HG02798 (cell line): Measurements from ENCODE around the gene HYI.
"Not testable (repeated sequence)": the region's sequence is repeated elsewhere in the genome, so short reads cannot be mapped to it uniquely, and the experiment has no call there.

ENCODE experiments used
- ATAC-seq: cut with Tn5 transposase; IDR thresholded peaks from one replicate; pipeline ENCODE4 v1.9.1; 2021; ENCODE audit warnings: mild to moderate bottlenecking; ENCODE audit not compliant: unreplicated experiment, poor library complexity

The HYI gene

DNA sequence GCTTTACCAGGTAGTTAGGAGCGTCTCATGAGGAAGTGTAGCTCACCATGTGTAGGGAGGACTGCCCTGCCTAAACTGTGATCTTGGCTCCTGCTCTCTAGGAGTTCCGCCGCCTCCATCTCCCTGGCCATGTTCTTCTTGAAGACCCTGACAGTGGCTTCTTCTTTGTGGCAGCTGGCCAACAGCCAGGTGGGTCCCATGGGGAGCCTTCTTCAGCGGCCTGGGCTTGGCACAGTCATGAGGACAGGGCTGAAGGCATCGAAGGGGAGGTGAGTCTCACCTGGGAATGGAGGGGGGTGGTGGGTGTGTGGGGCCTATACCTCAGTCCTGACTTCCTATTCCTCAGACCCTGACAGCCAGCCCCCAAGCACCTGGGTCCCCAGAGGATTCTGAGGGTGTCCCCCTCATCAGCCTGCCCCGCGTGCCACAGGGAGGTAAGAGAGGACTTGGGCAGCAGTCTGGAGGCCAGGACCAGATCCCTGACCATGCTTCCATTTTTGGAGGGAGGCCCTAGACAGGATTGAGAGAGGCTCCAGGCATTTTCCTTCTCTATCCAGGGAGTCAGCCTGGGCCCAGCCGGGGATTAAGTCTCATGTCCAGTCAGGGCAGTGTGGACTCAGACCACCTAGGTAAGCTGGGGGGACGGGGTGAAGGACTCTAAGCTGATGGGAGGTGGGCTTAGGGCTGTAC lies 21.4 kb downstream of the HYI start:
- no peak for ATAC-seq

DNA sequence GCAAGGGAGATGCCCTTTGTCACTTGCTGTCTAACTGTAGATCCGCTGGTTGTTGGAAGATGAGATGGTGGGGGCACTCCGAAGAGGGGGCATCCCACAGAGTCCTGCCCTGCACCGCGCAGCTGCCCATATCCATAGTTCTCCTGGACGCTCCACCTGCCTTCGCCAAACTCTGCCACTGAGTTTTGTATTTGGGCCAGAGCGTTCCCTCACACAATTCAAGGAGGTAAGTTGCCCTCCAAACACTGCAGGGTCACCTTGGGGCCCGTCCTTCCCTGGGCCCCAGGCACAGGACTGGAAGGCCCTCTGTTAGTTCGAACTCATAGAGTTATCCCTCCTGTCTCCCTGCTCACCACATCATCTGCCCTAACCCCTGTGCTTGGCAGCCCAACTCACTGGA lies 22.1 kb downstream of the HYI start:
- no peak for ATAC-seq

DNA sequence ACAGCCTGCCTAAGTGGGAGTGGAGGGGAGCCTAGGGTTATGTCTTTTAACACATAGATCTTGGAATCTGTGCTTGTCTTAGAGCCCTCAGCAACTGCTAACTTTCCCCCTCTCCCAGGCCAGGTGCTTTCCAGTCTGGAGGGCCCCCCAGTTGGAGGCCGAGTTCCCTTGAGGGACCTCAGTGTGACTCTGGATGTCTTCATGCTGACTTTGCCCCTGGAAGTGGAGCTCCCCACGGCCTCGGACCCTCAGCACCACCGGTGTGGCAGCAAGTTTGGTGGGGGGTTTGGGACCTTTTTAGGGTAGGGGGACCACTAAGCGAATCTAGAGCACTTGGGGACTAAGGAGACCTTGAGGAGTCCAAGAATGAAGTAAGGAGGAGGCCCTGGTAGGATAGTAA lies 22.9 kb downstream of the HYI start:
- no peak for ATAC-seq

DNA sequence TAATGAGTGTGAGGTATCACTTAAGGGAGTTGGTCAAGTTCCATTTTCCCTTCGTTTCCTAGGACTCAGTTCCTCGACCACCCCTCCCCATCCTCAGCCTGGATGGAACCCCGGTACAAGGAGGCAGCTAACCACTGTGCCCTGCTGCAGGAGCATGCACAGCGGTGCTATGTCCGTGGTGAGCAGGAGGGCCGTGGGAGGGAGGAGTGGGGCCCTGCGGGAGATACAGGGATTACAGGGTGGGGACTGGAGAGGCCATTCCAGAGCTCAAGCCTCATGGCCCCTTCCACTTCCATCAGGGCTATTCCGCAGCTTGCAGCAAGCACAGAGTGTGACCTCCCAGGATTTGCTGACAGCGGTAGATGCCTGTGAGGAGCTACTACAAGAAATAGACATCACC lies 25.8 kb downstream of the HYI start:
- no peak for ATAC-seq

DNA sequence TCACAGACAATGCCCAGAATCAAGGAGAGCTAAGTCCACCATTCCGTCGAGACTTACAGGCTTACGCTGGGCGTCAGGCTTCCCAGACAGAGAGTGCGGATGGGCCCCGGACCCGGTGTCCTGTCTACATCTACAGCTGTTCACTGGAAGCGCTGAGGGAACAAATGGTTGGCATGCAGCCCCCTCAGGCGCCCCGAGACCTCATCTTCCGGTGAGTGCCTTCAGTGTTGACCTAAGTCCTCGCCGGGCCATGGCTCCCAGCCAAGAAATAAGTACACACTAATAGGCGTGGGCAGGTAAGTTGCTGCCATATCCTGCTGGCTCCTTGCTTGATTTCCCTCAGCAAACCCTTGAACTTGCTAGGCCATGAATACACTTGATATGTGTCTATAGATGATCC lies 26.2 kb downstream of the HYI start:
- no peak for ATAC-seq

DNA sequence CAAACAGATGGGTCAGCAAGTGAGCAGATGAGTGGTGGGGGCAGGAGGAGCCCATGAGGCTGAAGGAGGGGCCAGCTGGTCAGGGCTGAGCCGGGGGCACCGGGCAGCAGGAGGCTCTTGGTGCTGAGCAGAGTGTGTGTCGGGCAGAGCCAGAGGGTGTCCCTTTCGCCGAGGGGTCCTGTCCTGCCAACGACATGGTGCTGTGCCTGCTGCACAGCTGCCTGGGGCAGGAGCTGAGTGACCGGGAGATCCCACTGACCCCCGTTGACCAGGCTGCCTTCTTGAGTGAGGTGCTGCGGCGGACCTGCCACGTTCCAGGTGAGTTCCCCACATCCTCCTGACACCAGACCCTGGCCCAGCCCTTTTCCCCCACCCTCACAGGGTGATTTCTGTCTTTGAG lies 27.5 kb downstream of the HYI start:
- ATAC-seq, result no peak

DNA sequence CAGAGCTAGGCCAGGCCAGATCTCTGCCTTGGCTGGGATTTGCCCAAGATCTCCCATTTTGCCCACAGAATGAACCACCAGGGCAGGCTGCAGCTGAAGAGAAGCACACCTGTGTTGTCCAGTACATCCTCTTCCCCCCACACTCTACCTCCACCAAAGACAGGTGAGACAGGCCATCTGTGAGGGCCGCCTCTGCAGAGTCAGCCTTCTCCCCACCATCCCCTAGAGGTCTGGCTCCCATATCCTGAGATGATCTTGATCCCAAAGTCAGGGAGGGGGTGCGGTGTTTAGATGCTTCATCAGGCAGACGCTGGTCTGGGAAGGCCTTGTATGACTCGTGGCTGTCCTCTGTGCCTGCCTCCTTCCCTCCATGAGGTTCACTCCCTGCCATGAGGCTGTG lies 28.7 kb downstream of the HYI start:
- no peak for ATAC-seq

DNA sequence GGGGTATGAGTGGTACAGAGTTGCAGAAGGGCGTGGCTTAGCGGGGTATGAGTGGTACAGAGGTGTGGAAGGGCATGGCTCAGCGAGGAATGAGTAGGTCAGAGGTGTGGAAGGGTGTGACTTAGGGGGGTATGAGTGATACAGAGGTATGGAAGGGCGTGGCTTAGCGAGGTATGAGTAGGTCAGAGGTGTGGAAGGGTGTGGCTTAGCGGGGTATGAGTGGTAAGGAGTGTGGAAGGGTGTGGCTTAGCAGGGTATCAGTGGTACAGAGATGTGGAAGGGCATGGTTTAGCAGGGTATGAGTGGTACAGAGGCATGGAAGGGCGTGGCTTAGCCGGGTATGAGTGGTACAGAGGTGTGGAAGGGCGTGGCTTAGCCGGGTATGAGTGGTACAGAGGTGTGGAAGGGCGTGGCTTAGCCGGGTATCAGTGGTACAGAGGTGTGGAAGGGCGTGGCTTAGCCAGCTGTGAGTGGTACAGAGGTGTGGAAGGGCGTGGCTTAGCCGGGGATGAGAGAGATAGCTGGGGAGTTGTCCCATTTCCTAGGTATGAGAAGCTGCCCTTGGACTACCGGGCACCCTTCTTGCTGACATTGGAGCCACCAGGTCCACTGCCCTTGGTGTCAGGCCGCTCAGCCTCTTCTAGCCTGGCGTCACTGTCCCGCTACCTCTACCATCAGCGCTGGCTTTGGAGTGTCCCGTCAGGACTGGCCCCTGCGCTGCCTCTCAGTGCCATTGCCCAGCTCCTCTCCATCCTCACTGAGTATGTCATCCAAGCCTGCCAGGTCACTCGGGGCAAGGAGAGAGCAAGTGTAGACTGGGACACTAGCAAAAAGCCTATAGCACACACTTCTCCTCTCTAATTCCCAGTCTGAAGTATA lies 29.8 kb downstream of the HYI start:
- no peak for ATAC-seq

DNA sequence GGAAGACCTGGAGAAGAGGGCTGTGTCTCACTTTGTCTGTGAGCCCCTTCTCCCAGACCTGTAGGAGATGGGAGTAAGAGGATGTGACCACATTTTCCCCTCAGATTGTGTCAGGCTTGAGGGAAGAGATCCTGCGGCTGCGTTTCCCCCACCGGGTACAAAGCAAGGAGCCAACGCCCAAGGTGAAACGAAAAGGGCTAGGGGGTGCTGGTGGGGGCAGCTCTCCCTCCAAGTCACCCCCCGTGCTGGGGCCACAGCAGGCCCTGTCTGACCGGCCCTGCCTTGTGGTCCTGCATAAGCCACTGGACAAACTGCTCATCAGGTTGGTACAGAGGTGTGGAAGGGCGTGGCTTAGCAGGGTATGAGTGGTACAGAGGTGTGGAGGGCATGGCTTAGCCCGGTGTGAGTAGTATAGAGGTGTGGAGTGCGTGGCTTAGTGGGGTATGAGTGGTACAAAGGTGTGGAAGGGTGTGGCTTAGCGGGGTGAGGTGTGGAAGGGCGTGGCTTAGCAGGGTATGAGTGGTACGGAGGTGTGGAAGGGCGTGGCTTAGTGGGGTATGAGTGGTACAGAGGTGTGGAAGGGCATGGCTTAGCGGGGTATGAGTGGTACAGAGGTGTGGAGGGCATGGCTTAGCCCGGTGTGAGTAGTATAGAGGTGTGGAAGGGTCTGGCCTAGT lies 30.6 kb downstream of the HYI start:
- ATAC-seq, result no peak

DNA sequence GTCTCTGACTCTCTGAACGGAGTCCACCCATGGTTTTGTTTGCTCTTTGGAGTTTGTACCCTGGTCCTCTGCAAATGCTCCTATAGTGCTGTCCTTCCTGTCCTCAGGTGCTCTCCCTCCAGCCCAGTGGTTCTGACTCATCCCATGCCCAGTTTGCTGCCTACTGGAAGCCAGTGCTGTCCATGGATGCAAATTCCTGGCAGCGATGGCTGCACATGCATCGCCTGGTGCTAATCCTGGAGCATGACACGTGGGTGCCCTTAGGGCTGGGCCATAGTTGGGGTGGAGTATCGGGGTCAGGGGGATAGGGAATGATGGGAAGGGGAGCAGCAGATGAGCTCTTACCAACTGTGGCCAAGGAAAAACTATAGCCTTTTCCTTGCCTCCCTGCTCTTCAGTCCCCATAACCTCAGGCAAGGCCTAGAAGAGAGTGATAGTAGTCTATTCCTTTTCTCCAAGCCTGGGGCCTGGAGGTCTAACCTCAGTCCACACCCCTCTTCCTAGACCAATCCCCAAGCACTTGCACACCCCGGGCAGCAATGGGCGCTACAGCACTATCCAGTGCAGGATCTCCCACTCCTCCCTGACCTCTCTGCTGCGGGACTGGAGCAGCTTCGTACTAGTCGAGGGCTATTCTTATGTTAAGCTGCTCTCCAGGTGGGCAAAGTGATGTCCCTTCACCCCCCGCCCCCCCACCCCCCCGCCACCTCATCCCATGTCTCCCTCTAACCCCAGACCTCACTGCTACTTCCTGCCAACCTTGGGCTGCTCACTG lies 31.6 kb downstream of the HYI start:
- no peak for ATAC-seq

DNA sequence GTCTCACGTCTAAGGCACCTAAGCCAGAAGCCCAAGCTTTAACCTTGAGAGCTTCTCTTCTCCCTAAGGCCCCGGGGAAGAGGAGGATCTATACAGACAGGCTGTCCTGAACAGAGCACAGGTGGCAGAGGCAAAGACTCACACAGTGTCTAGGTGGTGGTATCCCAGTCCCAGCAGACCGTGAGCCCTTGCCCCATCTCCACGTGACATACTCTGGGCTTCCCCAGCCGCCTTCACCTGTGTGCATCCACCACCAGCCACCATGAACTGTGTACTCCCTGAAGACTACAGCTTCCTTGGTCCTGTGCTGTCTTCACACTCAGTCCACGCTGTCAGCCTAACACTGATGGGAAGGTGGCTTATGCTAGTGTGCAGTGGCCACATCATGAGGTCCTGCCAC lies 32.3 kb downstream of the HYI start:
- ATAC-seq, result no peak

DNA sequence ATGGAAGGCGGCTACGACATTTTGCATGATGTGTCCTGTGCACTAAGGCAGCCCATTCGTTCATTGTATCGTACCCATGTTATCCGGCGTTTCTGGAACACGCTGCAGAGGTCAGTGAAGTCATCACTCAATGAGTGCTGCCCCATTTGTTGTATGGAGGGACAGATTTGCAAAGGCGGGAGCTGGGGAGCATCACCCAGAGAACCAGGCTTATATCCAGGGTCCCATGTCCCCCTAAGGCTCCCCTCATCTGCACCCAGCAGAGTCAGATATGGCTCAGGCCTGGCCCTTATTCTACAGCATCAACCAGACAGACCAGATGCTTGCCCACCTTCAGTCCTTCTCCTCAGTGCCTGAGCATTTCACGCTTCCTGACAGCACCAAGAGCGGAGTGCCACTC lies 32.9 kb downstream of the HYI start:
- no peak for ATAC-seq

DNA sequence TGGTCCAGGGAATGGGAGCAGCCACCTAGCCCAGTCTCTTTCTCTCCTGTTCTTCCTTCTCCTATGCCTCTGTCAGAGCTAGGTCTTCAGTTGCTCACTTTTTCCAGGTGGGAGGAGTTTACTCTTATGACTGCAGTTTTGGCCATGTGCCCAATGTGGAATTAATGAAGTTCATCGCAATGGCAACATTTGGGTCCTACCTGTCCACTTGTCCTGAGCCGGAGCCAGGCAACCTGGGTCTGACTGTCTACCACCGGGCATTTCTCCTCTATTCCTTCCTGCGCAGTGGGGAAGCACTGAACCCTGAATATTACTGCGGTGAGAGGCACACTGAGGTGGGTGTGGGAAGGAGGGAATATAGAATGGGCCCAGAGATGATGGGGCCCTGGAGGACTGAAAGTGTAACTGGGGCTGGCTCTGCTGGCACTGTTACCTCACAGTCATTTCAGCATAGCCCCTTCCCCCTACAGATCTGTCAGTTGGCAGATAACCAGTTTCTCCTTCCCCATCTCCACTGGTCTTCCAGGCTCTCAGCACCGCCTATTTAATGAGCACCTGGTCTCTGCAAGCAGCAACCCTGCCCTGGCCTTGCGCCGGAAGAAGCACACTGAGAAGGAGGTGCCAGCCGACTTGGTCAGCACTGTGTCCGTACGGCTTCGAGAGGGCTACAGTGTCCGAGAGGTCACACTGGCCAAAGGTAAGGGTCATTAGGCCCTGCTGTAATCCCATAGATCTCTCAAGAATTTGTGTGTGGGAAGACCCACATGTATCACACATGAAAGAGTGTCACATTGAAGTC lies 33.9 kb downstream of the HYI start:
- no peak for ATAC-seq

DNA sequence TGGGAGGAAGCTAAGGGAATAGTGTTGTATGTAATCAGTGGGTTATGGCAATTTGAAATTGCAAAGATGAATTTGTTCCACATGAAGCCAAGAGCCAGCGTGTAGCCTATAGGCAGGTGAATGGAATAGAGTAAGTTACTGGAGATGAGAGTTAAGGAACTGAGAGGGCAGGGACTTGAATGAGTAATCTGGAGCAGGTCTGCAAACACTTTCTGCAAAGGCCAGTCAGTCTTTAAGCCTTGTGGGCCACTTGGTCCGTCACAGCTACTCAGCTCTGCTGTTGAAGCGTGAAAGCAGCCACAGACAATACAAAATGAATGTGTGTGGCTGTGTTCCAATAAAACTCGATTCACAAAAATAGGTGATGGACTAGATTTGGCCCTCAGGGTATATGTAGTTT lies 34.9 kb downstream of the HYI start:
- ATAC-seq, result no peak

DNA sequence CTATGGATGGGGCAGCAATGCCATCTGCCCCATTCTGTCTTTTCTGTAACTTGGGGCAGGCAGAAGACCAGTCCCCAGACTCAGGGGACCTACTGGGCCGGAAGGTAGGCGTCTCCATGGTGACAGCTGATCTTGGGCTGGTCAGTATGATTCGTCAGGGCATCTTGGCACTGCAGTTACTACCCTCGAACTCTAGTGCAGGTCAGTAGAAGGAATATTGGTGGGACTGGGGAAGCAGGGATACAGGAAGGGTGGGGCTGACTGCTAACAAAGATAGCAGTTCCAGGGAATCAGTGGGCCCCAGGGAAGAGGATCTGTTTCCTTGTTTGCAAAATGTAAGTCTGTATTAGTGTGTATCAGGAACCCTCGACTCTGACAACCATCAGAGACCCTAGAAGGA lies 37.8 kb downstream of the HYI start:
- no peak for ATAC-seq

DNA sequence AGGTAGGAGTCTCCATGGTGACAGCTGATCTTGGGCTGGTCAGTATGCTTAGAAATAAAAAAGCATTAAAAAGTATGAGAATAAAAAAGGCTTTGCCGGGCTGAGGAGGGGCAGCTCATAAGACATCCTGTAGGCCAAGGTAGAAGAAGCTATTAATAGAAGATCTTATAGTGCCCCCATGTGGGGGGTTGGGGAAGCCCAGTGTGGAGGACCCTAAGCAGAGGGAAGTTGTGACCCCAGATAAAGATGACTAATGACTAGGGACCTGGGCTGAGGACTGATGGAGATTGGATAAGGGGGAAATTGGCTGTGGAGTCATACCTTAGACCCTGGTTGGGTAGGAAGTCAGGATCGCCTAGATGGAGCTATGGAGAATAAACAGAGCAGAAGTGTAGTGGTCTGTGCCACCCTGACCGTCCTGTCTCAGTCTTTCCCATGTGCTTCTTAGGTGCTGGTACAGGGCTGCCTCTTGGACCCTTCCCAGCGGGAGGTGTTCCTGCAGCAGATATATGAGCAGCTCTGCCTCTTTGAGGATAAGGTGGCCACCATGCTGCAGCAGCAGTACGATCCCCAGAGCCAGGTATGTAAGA lies 39.0 kb downstream of the HYI start:
- ATAC-seq, result no peak

DNA sequence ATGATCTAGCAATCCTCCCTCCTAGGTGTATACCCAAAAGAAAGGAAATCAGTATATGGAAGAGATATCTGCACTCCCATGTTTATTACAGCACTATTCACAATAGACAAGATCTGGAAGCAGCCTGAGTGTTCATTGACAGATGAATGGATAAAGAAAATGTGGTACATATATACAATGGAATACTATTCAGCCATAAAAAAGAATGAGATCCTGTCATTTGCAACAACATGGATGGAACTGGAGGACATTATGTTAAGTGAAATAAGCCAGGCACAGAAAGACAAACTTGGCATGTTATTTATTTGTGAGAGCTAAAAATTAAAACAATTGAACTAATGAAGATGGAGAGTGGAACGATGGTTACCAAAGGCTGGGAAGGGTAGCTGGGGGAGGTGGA lies 40.3 kb downstream of the HYI start:
- ATAC-seq, result not testable (repeated sequence)

DNA sequence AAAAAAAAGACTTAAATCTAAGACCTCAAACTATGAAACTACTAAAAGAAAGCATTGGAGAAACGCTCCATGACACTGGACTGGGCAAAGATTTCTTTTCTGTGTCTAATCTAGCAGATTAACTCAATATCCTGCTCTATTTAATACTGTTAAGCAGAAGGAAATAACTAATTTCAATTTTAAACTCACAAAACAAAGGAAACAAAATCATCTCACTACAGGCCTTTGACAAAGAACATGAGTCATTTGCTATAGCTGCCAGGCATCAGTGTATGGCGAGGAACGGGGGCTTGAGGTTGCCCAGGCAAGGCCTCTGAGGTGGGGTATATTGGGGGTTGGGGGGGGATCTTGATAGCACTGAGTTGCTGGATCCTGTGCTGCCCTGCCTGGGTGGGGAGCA lies 43.2 kb downstream of the HYI start:
- ATAC-seq, result no peak

DNA sequence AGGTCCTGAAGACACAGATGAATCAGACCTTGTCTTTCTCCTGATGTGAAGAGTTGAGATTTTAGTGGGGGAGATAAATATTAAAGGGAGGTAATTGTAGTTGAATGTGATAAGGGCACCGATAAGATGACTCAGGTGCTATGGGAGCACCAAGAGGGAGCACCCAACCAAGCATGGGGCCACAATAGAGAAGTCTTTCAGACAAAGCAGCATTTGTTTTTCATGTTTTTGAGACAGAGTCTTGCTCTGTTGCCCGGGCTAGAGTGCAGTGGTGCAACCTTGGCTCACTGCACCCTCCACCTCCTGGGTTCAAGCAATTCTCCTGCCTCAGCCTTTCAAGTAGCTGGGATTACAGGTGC lies 47.9 kb downstream of the HYI start:
- ATAC-seq, result no peak
